ENCODE data around the gene BAHCC1. TPM values are rescaled to one million over a fixed set of nuclear protein-coding genes. Genes with fewer than 3 reads are reported as not detected.

The BAHCC1 gene
- total and polyA plus RNA-seq, 2 of the 8 experiments (the other 6 are each of a cell fraction or from before 2014, with no cell fraction given): 0.26 to 0.58 TPM

- Histone ChIP-seq H3K56ac (replicated peaks; ENCODE audit: insufficient read length, low read depth, low read length) (peak overlapping the region; percentile 9), H4K5ac (ENCODE audit: insufficient read length, low read depth, low read length) (no peak overlapping the region), H3K23me2 (ENCODE audit: low read depth, low read length) (peaks cover 26% of the 10 kb centered on the region), H3K14ac (ENCODE audit: insufficient read length) (no peak overlapping the region), H2AK5ac (ENCODE audit: low read depth, low read length) (no peak overlapping the region), H4K91ac (replicated peaks; ENCODE audit: insufficient read length, low read length) (no peak overlapping the region), H2BK12ac (ENCODE audit: low read depth, low read length) (no peak overlapping the region), H3K27ac (ENCODE audit: low read depth, low read length) (no peak overlapping the region), H3K9ac (replicated peaks in 1 of 4; ENCODE audit: extremely low read depth in 1 of 4, low read depth in 3 of 4, low read length in 3 of 4) (no peak overlapping the region), H4K8ac (ENCODE audit: extremely low read depth, insufficient read depth, low read length) (no peak overlapping the region), H3K23ac (ENCODE audit: insufficient read length) (no peak overlapping the region), H3K4me3 (ENCODE audit: extremely low read depth in 1 of 4, insufficient read depth in 2 of 4, low read depth in 3 of 4, low read length in 4 of 4) (peak overlapping the region in 3 of 4 experiments; percentile 21 to 65 (median 34); a peak in 5 of 8 replicates), H2BK15ac (ENCODE audit: low read length) (peak overlapping the region; percentile 72; the same call in 1 of the 2 replicates), H3K36me3 (ENCODE audit: control insufficient read depth in 2 of 4, insufficient read depth in 4 of 4, low read length in 3 of 4) (no peaks in the 10 kb centered on the region; a peak in 1 of 8 replicates), H3K4ac (replicated peaks; ENCODE audit: insufficient read length, low read depth, low read length) (no peak overlapping the region), H2BK120ac (replicated peaks; ENCODE audit: low read depth, low read length) (no peak overlapping the region), H3K79me2 (ENCODE audit: control insufficient read depth in 1 of 2, insufficient read depth in 2 of 2, low read length in 2 of 2) (no peaks in the 10 kb centered on the region), H3K4me2 (ENCODE audit: insufficient read depth in 1 of 2, low read depth in 2 of 2, low read length in 2 of 2) (peak overlapping the region; percentile 76 to 92), H3K79me1 (ENCODE audit: low read depth, low read length) (no peaks in the 10 kb centered on the region), H3K27me3 (replicated peaks in 1 of 4; ENCODE audit: control insufficient read depth in 3 of 4, extremely low read depth in 1 of 4, insufficient read depth in 3 of 4, low read length in 3 of 4) (peaks cover 32 to 60% (median 51%) of the 10 kb centered on the region in 4 experiments), H3K9me3 (ENCODE audit: insufficient read depth in 2 of 2, low read depth in 1 of 2, low read length in 1 of 2) (no peaks in the 10 kb centered on the region), H3K18ac (ENCODE audit: extremely low read depth, low read length) (peak overlapping the region; percentile 60; the same call in 1 of the 2 replicates), H4K20me1 (replicated peaks in 1 of 2; ENCODE audit: control insufficient read depth in 1 of 2, insufficient read depth in 2 of 2, low read length in 2 of 2) (no peaks in the 10 kb centered on the region), H3K4me1 (replicated peaks in 1 of 4; ENCODE audit: control insufficient read depth in 3 of 4, insufficient read depth in 4 of 4, low read length in 3 of 4) (peaks cover 10 to 48% (median 31%) of the 10 kb centered on the region in 4 experiments), H2AFZ (ENCODE audit: low read length) (no peak overlapping the region), H2BK5ac (ENCODE audit: low read depth, low read length) (no peak overlapping the region), H2BK20ac (ENCODE audit: low read length) (no peak overlapping the region)
- TF ChIP-seq SUZ12 (IDR thresholded peaks at IDR 0.05; ENCODE audit: low read length): peak; percentile 14; the same call in 1 of the 2 replicates
- TF ChIP-seq TAF1 (IDR thresholded peaks at IDR 0.05; ENCODE audit: low read depth, low read length): no peak
- 0 out of 2 replicates have a peak, but pooled peaks have one; percentile 66 for TF ChIP-seq CBX8 (IDR thresholded peaks at IDR 0.05; ENCODE audit: borderline replicate concordance, low read depth, low read length)
- peak; percentile 54 for TF ChIP-seq EZH2 (IDR thresholded peaks at IDR 0.05; ENCODE audit: low read depth, low read length, severe bottlenecking)
- TF ChIP-seq RNF2 (IDR thresholded peaks at IDR 0.05; ENCODE audit: borderline replicate concordance, low read depth, low read length, missing control alignments, poor library complexity, severe bottlenecking): peak; percentile 54
- TF ChIP-seq GABPA (IDR thresholded peaks at IDR 0.05; ENCODE audit: borderline replicate concordance, insufficient read depth, low read length): no peak
- TF ChIP-seq TBP (IDR thresholded peaks at IDR 0.05; ENCODE audit: low read depth, low read length): no peak
- TF ChIP-seq SP1 (IDR thresholded peaks at IDR 0.05; ENCODE audit: low read depth, low read length): no peak
- no peak for TF ChIP-seq CEBPB (IDR thresholded peaks at IDR 0.05; ENCODE audit: low read depth, low read length)
- no peak for TF ChIP-seq POU5F1 (IDR thresholded peaks at IDR 0.05; ENCODE audit: low read depth, low read length)
- TF ChIP-seq POLR2AphosphoS5 (IDR thresholded peaks at IDR 0.05; ENCODE audit: low read depth, low read length): no peak
- TF ChIP-seq SIX5 (IDR thresholded peaks at IDR 0.05; ENCODE audit: low read depth, low read length): no peak
- DNase-seq (ENCODE audit: low read depth in 1 of 2, low spot score in 2 of 2) (no peak), FAIRE-seq (no peak)
- 2% methylated on average over 8 of the region's 46 CpGs; no CpG with 5 or more reads in 1 of the 2 experiments for WGBS, 2 experiments (ENCODE audit: extremely low coverage in 1 of 2, insufficient coverage in 1 of 2, insufficient read length in 1 of 2, insufficient replicate concordance in 2 of 2, low coverage in 1 of 2, low lambda C conversion rate in 2 of 2, missing lambda C conversion rate in 1 of 2)
- ChIA-PET POLR2A (ENCODE audit: partially characterized antibody) (interaction anchor here (0.7 to 2.5 kb wide), 12 partner anchors 9 to 153 kb away, joined by 3 to 9 read pairs (median 3); partner anchors contain the start of gene FAAP100), CTCF (ENCODE audit: partially characterized antibody) (interaction anchor here (0.9 to 2.9 kb wide), 12 partner anchors 11 to 138 kb away, joined by 3 to 15 read pairs (median 3); partner anchors contain the start of gene SLC38A10)
Observed at GRCh38 chr17:81398832-81399411, 3.7 kb downstream of the BAHCC1 start.

Data from H1 (cell line).